ENCODE results near the gene MLXIP. TPM values are rescaled to one million over a fixed set of nuclear protein-coding genes. Genes with fewer than 3 reads are reported as not detected.
A peak's percentile ranks its signal among the peaks of the same experiment; 100 is the strongest.

MLXIP gene
- total RNA-seq, 1 donor from 2014 or later, result 16.9 TPM

DNA sequence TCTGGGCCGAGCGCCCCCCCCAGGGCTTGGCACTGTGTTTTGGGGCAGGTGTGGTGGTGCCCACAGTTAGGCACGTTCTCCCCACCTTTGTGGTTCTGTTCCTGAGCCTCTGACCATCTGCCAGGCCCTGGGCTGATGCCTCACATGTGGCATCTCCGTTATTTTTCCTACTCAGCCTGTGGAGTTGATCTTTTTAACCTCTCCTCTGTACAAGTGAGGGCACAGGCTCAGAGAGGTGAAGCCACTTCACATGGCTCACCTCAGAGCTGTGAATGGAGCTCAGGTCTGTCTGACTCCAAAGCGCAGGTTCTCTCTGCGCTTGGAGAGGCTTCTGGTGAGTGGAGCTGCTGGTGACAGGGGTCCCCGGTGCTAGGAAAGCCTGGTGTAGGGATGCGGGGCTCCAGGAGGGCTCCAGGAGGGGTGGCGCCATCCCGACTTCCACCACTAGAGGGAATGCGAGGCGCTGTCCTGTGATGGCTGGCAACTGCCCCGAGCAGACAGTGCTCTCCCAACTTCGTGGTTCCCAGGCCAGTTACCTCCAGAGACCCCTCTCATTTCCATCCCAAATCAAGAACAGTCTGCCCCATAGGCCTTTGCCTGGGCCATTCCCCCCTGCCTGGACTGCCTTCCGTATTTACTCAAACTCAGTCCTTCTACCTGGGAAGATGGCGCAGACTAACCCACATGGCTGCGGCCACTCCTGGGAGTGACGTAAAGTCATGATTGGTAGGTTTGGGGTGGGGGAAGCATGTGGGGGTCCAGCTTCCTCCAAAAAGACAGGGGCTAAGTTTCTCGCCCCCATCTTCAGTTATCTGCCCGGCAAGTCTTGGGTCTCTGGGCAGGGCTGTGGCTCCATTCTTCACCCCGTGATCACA lies 47.0 kb upstream of the MLXIP start:
- no peak for DNase-seq (ENCODE audit: extremely low spot score in 2 of 2)
- Histone ChIP-seq H3K27me3 (no peaks in the 10 kb centered on the region), H3K4me3 (no peak overlapping the region), H3K27ac (no peak overlapping the region), H3K4me1 (peaks cover 38% of the 10 kb centered on the region), H3K9me3 (no peaks in the 10 kb centered on the region), H3K36me3 (peaks cover 0 to 5% of the 10 kb centered on the region in 2 donors)
- intact Hi-C loops (cut with DNase I), result no loop called here
- TF ChIP-seq POLR2A (IDR thresholded peaks at IDR 0.05) (no peak), POLR2AphosphoS5 (IDR thresholded peaks at IDR 0.05; ENCODE audit: insufficient read depth in 1 of 2, low read depth in 1 of 2) (no peak), CTCF (IDR thresholded peaks at IDR 0.05) (peak in 2 of 3 experiments; percentile 17 to 48)

DNA sequence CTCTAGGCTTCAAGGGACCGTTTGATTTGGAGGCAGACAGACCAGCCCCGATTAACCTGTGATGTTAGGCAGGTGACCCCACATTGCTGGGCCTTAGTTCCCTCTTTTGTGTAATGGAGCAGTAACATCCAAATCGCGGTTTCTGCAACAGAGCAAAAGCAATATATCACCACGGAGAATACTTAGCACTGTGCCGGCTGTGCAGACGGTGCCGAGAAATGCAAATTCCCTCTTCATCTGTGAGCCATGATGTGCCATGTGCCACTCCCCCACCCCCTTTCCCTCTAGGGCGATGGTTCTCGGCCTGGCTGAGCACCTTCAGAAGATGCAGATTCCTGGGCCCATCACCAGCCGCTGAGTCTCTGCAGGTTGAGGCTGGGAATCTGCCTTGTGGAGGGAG lies 46.0 kb upstream of the MLXIP start:
- intact Hi-C loops (cut with DNase I), result no loop called here
- DNase-seq (ENCODE audit: extremely low spot score in 2 of 2), result no peak

GRCh38 chr12:122035292-122035691 lies 43.3 kb upstream of the MLXIP start:
- peaks cover 10% of the 10 kb centered on the region for H3K4me1 ChIP-seq
- H3K36me3 ChIP-seq, result peaks cover 0 to 5% of the 10 kb centered on the region in 2 donors
- H3K27ac ChIP-seq, result no peak overlapping the region
- H3K9me3 ChIP-seq, result no peaks in the 10 kb centered on the region
- intact Hi-C loops (cut with DNase I), result no loop called here
- no peak overlapping the region for H3K4me3 ChIP-seq
- H3K27me3 ChIP-seq, result no peaks in the 10 kb centered on the region
- TF ChIP-seq CTCF (IDR thresholded peaks at IDR 0.05) (no peak), POLR2A (IDR thresholded peaks at IDR 0.05) (no peak), POLR2AphosphoS5 (IDR thresholded peaks at IDR 0.05; ENCODE audit: insufficient read depth in 1 of 2, low read depth in 1 of 2) (no peak)
- no peak for DNase-seq (ENCODE audit: extremely low spot score in 2 of 2)

More for the DNA sequence above, 46.0 kb upstream of the MLXIP start:
- no peak overlapping the region for H3K4me3 ChIP-seq
- H3K9me3 ChIP-seq, result no peaks in the 10 kb centered on the region
- TF ChIP-seq POLR2AphosphoS5 (IDR thresholded peaks at IDR 0.05; ENCODE audit: insufficient read depth in 1 of 2, low read depth in 1 of 2) (no peak), CTCF (IDR thresholded peaks at IDR 0.05) (no peak), POLR2A (IDR thresholded peaks at IDR 0.05) (no peak)
- H3K36me3 ChIP-seq, result peaks cover 0 to 5% of the 10 kb centered on the region in 2 donors
- H3K27ac ChIP-seq, result no peak overlapping the region
- H3K4me1 ChIP-seq, result peaks cover 30% of the 10 kb centered on the region
- H3K27me3 ChIP-seq, result no peaks in the 10 kb centered on the region

- Histone ChIP-seq H3K27me3 (no peaks in the 10 kb centered on the region), H3K27ac (no peak overlapping the region), H3K36me3 (peaks cover 0 to 5% of the 10 kb centered on the region in 2 donors), H3K4me1 (peaks cover 1% of the 10 kb centered on the region), H3K4me3 (no peak overlapping the region), H3K9me3 (no peaks in the 10 kb centered on the region)
- intact Hi-C loops (cut with DNase I), result no loop called here
- TF ChIP-seq POLR2AphosphoS5 (IDR thresholded peaks at IDR 0.05; ENCODE audit: insufficient read depth in 1 of 2, low read depth in 1 of 2) (no peak), CTCF (IDR thresholded peaks at IDR 0.05) (no peak), POLR2A (IDR thresholded peaks at IDR 0.05) (no peak)
- DNase-seq (ENCODE audit: extremely low spot score in 2 of 2), result no peak
These were observed 42.4 kb upstream of the MLXIP start for GRCh38 chr12:122036153-122036552.
